GM19351 (cell line): ENCODE measurements around the gene MYBPH.

Experiments used
- ATAC-seq: cut with Tn5 transposase; IDR thresholded peaks from one replicate; pipeline ENCODE4 v1.9.1; 2021; ENCODE audit warnings: mild to moderate bottlenecking, moderate library complexity; ENCODE audit not compliant: unreplicated experiment

The MYBPH gene

GRCh38 chr1:203201516-203202205, 26.0 kb upstream of the MYBPH start:
- ATAC-seq, result no peak

DNA sequence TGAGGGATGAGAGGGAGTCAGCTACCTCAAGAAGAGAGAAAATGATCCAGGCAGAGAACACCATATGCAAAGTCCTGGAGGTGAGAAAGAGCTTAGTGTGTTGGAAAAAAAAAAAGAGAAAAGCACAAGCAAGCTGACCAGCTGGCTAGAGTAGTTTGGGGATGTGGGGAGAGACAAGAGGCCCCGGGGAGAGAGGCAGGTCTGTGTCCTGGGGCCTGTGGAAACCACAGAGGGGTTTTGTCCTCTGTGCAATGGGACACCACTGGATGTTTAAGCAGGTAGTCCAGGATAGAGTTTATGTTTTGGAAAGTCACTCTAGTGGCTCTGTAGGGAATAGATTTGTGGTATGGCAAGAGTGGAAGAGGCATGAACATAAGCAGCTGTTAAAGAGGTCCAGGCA, 25.3 kb upstream of the MYBPH start:
- ATAC-seq, result no peak

DNA sequence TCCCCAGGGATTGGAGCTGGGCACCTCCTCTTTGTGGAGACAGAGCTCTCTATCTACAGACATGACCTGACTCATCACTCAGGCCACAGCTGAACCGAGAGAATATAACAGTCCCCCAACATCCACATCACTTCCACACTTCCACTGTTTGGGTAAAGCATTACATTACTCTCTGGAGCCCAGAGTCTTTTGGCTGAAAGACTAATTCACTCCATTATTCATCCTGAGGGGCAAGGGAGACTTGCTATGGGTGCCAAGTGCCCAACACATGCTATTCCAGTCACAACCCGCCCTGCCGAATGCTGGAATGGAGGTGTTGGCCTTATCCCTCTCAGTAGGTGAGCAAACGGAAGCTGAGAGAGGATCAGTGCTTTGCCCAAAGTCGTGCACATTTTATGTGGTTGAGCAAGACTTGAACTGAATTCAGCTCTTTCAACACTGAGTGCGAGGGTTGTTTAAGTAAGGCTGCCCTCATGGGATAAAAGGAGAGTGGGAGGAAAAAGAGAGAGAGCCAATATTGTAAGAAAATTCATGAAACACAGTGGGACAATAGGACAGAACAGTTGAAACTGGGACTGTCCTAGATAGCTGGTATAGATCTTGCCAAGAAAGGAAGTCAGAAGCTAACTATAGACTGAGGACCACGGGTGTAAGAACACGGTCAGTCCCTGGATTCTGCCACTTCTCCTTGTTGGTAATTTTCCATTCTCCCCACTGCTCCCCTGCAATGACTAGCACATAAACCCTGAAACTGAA, 24.4 kb upstream of the MYBPH start:
- no peak for ATAC-seq

DNA sequence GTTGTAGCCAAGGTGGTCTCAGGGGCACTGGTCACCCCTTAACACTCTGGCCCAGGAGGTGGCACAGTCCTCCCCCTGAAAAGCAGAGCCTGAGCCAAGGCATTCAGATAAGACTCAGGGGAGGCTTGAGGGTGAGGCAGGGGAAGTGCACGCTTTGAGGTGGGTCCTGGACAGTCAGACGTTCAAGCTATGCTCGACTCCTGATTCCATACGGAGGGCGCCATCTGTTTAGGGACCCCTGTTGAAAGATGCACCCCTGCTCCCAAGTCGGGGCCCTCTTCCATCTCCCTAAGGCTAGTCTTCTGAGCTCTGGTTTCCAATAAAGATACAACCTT, 23.8 kb upstream of the MYBPH start:
- no peak for ATAC-seq

DNA sequence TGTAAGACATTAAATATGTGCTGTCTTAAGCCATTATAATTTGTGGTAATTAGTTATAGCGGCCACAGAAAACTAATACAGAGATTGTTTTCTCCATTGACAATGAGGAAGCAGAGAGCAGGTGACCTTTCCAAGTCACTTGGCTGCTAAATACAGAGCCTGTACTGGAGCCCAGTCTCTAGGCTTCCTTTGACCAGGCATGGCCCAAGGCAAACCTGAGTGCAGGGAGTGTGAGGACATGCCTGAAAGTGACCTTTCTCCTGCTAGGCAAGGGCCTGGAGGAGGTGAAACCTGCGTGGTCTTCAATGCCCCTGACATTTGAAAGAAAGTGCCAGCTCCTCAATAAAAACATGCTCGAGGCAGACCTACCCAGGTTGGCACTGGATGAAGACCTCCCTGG, 23.4 kb upstream of the MYBPH start:
- no peak for ATAC-seq

- no peak for ATAC-seq
These were observed 22.0 kb upstream of the MYBPH start for GRCh38 chr1:203197625-203198024.

- ATAC-seq, result no peak
These were observed 20.7 kb upstream of the MYBPH start for GRCh38 chr1:203196371-203196770.

GRCh38 chr1:203190949-203191348, 15.3 kb upstream of the MYBPH start:
- no peak for ATAC-seq

DNA sequence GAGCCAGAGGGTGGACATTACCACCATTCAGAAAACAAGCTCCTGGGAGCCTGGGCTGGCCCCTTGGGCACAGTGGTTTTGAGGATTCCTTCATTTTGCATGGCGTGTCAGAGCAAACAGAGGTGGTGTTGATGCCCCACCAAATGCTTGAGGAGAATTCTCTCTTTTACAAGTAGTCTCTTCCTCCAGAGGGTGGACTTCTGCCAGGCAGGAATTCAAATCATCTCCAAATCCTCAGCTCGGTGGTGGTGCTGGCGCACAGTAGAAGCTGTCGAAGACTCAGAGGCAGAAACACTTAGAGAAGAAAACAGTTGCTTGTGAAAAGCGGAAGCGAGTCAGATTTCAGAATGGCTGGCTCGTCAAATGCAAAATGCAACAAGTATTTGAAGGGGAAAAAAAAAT, 14.3 kb upstream of the MYBPH start:
- no peak for ATAC-seq

GRCh38 chr1:203188686-203189232, 13.1 kb upstream of the MYBPH start:
- no peak for ATAC-seq

- no peak for ATAC-seq
These were observed 12.2 kb upstream of the MYBPH start for GRCh38 chr1:203187689-203188264.

- no peak for ATAC-seq
These were observed 11.7 kb upstream of the MYBPH start for GRCh38 chr1:203187304-203187685.

DNA sequence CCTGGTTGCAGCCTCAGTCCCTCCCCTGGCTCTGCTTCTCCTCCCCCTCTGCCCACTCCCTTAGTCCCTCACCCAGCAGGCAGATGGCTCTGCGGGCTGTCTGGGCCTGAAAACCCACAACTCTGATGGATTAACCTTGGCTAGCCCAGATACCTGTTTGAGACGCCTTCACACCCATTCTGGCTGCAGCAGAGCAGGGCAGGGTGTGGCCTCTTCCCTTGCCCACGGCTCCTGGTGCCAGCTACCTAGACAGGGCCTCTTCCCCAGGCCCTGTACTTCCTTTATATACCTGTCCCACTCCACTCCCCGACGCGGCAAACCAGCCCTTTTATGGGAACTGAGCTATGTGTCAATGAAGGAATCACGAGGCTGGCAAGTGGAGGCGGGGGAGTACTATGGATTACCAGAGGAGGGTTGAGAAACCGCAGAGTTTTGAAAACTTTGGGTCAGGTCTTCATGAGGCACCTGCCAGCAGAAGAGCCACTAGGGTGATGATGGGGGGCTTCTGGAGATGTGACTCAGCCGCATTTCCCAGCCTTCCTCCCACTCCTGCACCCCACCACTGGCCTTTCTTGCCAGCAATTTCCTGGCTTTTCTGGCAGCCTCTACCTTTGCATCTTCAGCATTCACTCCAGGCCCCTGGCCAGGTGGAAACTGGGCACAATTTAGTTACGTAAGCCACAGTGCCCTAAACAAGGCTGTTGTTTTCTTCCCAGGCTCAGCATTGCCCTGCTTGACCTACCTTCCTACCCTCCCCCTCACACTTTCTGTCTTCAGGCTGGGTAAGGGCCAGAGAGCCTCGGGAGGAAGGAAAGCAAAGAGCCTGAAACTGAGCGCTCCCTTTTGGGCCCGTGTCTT, 11.0 kb upstream of the MYBPH start, which contains the start of gene CHI3L1:
Gene CHI3L1, minus strand, starts transcription at position 259 of the 858 bp plus-strand sequence. Its CDS starts 81 bp downstream, at position 178.
- ATAC-seq, result no peak

- ATAC-seq, result no peak
These were observed 10.4 kb upstream of the MYBPH start for GRCh38 chr1:203186091-203186445.

DNA sequence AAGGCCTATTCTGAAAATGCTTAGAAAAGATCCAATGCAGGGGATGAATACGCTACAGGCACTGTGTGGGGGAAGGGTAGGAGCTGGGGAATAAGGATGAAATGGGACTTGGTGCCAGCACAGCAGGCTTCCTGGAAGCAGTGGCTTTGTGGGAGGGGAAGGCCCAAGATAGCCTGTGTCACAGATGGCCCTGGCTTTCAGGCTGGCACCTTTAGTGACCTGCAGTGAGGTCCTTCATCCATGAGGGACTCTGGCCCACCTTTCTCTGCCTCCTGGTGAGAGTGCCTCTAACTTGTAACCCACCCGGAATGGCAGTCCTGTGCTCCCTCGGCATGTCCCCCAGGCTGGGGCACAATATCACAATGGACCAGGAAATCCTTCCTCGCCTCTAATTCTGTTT, 10.0 kb upstream of the MYBPH start:
- ATAC-seq, result no peak

DNA sequence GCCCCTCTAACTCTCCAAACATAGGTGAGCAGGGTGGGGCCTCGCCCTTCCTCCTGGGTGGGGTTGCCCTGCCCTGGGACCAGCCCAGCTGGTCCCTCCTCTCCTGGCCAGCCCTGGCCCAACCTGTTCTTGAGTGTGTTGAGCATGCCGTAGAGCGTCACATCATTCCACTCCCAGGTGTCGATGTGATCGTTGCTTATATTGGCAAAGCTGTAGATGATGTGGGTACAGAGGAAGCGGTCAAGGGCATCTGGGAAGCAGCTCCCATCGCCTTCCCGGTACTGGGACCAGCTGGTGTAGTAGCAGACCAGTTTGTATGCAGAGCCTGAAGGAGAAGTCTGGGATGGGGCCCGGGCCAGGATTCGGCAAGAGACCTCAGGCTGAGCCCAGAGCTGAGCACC, 9.4 kb upstream of the MYBPH start:
- no peak for ATAC-seq

DNA sequence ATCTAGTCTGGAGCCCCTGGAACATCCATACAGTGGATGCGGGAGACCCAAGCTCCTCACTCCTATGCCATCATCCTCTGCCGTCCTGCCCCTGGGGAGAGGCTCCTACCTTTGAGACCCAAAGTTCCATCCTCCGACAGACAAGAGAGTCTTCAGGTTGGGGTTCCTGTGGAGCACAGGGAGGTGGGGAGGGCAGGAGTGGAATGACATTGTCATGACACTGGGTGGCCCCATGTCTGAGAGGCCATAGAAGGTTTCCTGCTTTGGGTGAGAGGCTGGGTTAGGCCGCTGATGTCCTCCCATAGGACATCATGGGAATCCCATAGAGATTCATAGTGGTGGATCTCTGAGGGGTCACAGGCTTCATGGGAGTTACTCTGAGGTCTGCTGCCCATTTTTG, 8.8 kb upstream of the MYBPH start:
- no peak for ATAC-seq

DNA sequence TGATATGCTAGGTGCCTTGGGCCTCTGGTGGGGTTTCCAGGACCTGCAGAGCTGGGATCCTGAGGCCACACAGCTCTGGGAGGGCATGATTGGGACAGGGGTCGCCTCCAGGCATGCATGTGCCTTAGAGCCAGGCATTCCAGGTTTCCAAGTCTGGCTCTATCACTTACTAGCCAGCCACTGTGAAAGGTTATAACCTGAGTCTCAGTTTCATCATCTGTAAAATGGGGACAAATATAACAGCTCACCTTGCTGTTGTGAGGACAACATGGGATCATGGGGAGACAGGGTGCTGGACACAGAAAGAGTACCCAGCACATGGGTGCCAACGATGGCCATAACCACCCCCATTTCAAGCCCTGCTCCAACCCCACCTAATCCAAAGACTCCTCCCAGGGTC, 8.2 kb upstream of the MYBPH start:
- ATAC-seq, result no peak

DNA sequence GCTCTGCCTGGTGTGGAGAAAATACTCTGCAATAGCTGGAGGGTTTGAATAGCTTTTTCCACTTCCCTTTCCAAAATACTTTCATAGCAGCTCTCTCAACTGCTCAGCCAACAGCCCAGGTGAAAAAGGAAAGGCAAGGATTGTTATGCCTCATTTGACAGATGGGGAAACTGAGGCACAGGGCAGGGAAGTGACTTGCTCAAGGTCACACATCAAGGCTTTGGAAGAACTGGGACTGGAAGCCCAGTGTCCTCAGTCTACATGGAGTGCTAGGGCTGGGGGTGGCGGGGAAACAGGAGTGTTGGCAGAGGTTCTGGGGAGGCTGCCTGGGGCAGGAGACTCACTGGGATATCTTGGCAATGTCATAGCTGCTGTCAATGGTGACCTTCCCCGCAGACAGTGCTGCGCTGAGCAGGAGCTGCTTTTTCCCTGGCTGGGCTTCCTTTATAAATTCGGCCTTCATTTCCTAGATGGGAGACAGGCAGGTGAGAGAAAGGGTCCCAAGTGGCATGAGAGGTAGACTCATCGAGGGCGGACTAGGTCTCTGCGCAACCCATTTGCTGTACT, 6.8 kb upstream of the MYBPH start:
- ATAC-seq, result no peak

DNA sequence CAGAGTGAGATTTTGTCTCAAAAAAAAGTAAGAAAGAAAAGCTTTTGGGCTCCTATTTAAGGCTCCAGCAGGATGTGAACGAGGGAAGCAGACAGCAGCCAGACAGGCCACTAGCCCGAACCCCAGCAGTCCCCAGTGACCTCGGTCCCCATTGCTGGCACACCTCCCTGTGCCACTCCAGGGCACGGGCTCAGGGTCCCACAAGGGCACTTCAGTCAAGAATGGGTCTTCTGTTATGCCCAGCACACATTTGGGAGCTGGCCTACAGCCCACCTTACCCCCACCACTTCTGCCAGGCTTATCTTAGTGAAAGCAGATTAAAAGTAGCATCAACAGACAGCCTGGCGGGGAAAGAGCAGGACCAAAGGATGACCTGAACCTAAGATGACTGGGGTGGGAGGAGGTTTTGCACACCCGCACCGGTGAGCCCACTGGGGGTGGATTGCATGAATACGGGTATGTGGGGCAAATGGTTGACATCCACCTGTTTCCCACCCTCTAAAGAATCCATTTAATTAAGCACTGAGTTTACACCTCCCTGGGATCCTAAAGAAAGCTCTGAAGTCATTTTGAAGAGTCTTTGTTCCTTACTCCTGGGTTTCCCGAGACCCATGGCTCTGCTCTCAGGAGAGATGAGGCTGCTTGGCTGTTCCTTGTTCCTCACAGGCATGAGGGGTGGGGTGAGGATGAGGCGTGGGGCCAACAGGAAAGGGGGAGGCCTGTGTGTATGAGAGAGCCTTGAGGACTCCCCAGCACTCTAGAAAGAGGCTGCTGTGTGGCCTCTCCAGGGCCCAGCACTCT, 6.2 kb upstream of the MYBPH start:
- no peak for ATAC-seq
